ENCODE measurements around the gene SYNGR1.
A peak's percentile ranks its signal among the peaks of the same experiment; 100 is the strongest.

Gene SYNGR1

GRCh38 chr22:39341179-39341578 lies 8.6 kb upstream of the SYNGR1 start:
- DNase-seq, result no peak
- WGBS (ENCODE audit: extremely low coverage, insufficient coverage, insufficient read length), result no CpG with 5 or more reads among the region's 3 CpGs
- no peak overlapping the region for H4K91ac ChIP-seq (ENCODE audit: low read depth, low read length)

GRCh38 chr22:39343259-39344045 lies 6.3 kb upstream of the SYNGR1 start:
- H3K23ac ChIP-seq (ENCODE audit: low read length), result no peak overlapping the region
- no peak overlapping the region for H3K14ac ChIP-seq (ENCODE audit: low read length)
- H3K4me2 ChIP-seq (ENCODE audit: low read length), result no peak overlapping the region
- H3K79me1 ChIP-seq (ENCODE audit: low read length), result no peaks in the 10 kb centered on the region
- no peak overlapping the region for H3K27ac ChIP-seq (ENCODE audit: low read depth, low read length)
- no peak overlapping the region for H3K4me3 ChIP-seq (ENCODE audit: low read depth, low read length)
- H3K4me1 ChIP-seq (ENCODE audit: control insufficient read depth in 1 of 2, insufficient read depth in 2 of 2, low read length in 2 of 2), result no peaks in the 10 kb centered on the region
- H2BK5ac ChIP-seq (ENCODE audit: low read depth, low read length, poor library complexity), result no peak overlapping the region
- no peak overlapping the region for H2BK12ac ChIP-seq (ENCODE audit: low read length)
- H3K9me3 ChIP-seq (ENCODE audit: insufficient read depth, low read depth, low read length), result no peaks in the 10 kb centered on the region
- no peak overlapping the region for H3K4ac ChIP-seq (ENCODE audit: low read depth, low read length)
- H4K12ac ChIP-seq (ENCODE audit: low read depth, low read length), result no peak overlapping the region
- H4K8ac ChIP-seq (ENCODE audit: low read depth, low read length), result no peak overlapping the region
- no peak overlapping the region for H3K9ac ChIP-seq (ENCODE audit: low read length)
- no peak overlapping the region for H3K18ac ChIP-seq (ENCODE audit: low read length)
- H3K79me2 ChIP-seq (ENCODE audit: control insufficient read depth, insufficient read depth, low read length, poor library complexity), result no peaks in the 10 kb centered on the region
- H2AK5ac ChIP-seq (ENCODE audit: low read length), result no peak overlapping the region
- H2AFZ ChIP-seq (ENCODE audit: insufficient read depth, low read length, poor library complexity), result no peak overlapping the region
- H2BK120ac ChIP-seq (ENCODE audit: insufficient read depth, low read length, poor library complexity), result no peak overlapping the region
- no peaks in the 10 kb centered on the region for H3K27me3 ChIP-seq (ENCODE audit: insufficient read depth, low read length)
- WGBS (ENCODE audit: extremely low coverage, insufficient coverage, insufficient read length), result no CpG with 5 or more reads among the region's 15 CpGs
- peak; percentile 87 to 94 for DNase-seq
- H3K36me3 ChIP-seq (ENCODE audit: control insufficient read depth in 1 of 2, insufficient read depth in 2 of 2, low read length in 2 of 2), result no peaks in the 10 kb centered on the region
- H4K91ac ChIP-seq (ENCODE audit: low read depth, low read length), result no peak overlapping the region

More at GRCh38 chr22:39341179-39341578, 8.6 kb upstream of the SYNGR1 start:
- Histone ChIP-seq H3K9me3 (ENCODE audit: insufficient read depth, low read depth, low read length) (no peaks in the 10 kb centered on the region), H3K36me3 (ENCODE audit: control insufficient read depth in 1 of 2, insufficient read depth in 2 of 2, low read length in 2 of 2) (no peaks in the 10 kb centered on the region), H3K4me2 (ENCODE audit: low read length) (no peak overlapping the region), H4K8ac (ENCODE audit: low read depth, low read length) (no peak overlapping the region), H2BK120ac (ENCODE audit: insufficient read depth, low read length, poor library complexity) (no peak overlapping the region), H3K4ac (ENCODE audit: low read depth, low read length) (no peak overlapping the region), H3K79me1 (ENCODE audit: low read length) (no peaks in the 10 kb centered on the region), H3K23ac (ENCODE audit: low read length) (no peak overlapping the region), H2AK5ac (ENCODE audit: low read length) (no peak overlapping the region), H2BK5ac (ENCODE audit: low read depth, low read length, poor library complexity) (no peak overlapping the region), H3K4me3 (ENCODE audit: low read depth, low read length) (no peak overlapping the region), H3K14ac (ENCODE audit: low read length) (no peak overlapping the region), H3K18ac (ENCODE audit: low read length) (no peak overlapping the region), H2BK12ac (ENCODE audit: low read length) (no peak overlapping the region), H3K27me3 (ENCODE audit: insufficient read depth, low read length) (no peaks in the 10 kb centered on the region), H3K9ac (ENCODE audit: low read length) (no peak overlapping the region), H3K4me1 (ENCODE audit: control insufficient read depth in 1 of 2, insufficient read depth in 2 of 2, low read length in 2 of 2) (no peaks in the 10 kb centered on the region), H3K79me2 (ENCODE audit: control insufficient read depth, insufficient read depth, low read length, poor library complexity) (no peaks in the 10 kb centered on the region), H4K12ac (ENCODE audit: low read depth, low read length) (no peak overlapping the region), H2AFZ (ENCODE audit: insufficient read depth, low read length, poor library complexity) (no peak overlapping the region), H3K27ac (ENCODE audit: low read depth, low read length) (no peak overlapping the region)

GRCh38 chr22:39344046-39344390 lies 5.8 kb upstream of the SYNGR1 start:
- DNase-seq, result peak; percentile 60 to 80
- Histone ChIP-seq H2BK12ac (ENCODE audit: low read length) (no peak overlapping the region), H3K79me1 (ENCODE audit: low read length) (no peaks in the 10 kb centered on the region), H3K79me2 (ENCODE audit: control insufficient read depth, insufficient read depth, low read length, poor library complexity) (no peaks in the 10 kb centered on the region), H3K27me3 (ENCODE audit: insufficient read depth, low read length) (no peaks in the 10 kb centered on the region), H3K14ac (ENCODE audit: low read length) (no peak overlapping the region), H3K4me3 (ENCODE audit: low read depth, low read length) (no peak overlapping the region), H3K4me2 (ENCODE audit: low read length) (no peak overlapping the region), H2BK120ac (ENCODE audit: insufficient read depth, low read length, poor library complexity) (no peak overlapping the region), H3K27ac (ENCODE audit: low read depth, low read length) (no peak overlapping the region), H3K4ac (ENCODE audit: low read depth, low read length) (no peak overlapping the region), H3K36me3 (ENCODE audit: control insufficient read depth in 1 of 2, insufficient read depth in 2 of 2, low read length in 2 of 2) (no peaks in the 10 kb centered on the region), H3K4me1 (ENCODE audit: control insufficient read depth in 1 of 2, insufficient read depth in 2 of 2, low read length in 2 of 2) (peaks cover under 1 to 2% of the 10 kb centered on the region in 2 experiments), H3K9ac (ENCODE audit: low read length) (no peak overlapping the region), H2AK5ac (ENCODE audit: low read length) (no peak overlapping the region), H3K23ac (ENCODE audit: low read length) (no peak overlapping the region), H3K9me3 (ENCODE audit: insufficient read depth, low read depth, low read length) (no peaks in the 10 kb centered on the region), H2BK5ac (ENCODE audit: low read depth, low read length, poor library complexity) (no peak overlapping the region), H4K12ac (ENCODE audit: low read depth, low read length) (no peak overlapping the region), H4K8ac (ENCODE audit: low read depth, low read length) (no peak overlapping the region), H2AFZ (ENCODE audit: insufficient read depth, low read length, poor library complexity) (no peak overlapping the region), H4K91ac (ENCODE audit: low read depth, low read length) (no peak overlapping the region), H3K18ac (ENCODE audit: low read length) (no peak overlapping the region)
- no CpG with 5 or more reads among the region's 8 CpGs for WGBS (ENCODE audit: extremely low coverage, insufficient coverage, insufficient read length)

- Histone ChIP-seq H2AFZ (ENCODE audit: insufficient read depth, low read length, poor library complexity) (no peak overlapping the region), H3K4me1 (ENCODE audit: control insufficient read depth in 1 of 2, insufficient read depth in 2 of 2, low read length in 2 of 2) (peaks cover 4 to 7% of the 10 kb centered on the region in 2 experiments), H4K8ac (ENCODE audit: low read depth, low read length) (no peak overlapping the region), H3K79me2 (ENCODE audit: control insufficient read depth, insufficient read depth, low read length, poor library complexity) (peaks cover 5% of the 10 kb centered on the region), H2BK120ac (ENCODE audit: insufficient read depth, low read length, poor library complexity) (no peak overlapping the region), H4K91ac (ENCODE audit: low read depth, low read length) (no peak overlapping the region), H3K9ac (ENCODE audit: low read length) (no peak overlapping the region), H2AK5ac (ENCODE audit: low read length) (no peak overlapping the region), H3K9me3 (ENCODE audit: insufficient read depth, low read depth, low read length) (peaks cover 1% of the 10 kb centered on the region), H3K27me3 (ENCODE audit: insufficient read depth, low read length) (no peaks in the 10 kb centered on the region), H3K4me2 (ENCODE audit: low read length) (no peak overlapping the region), H4K12ac (ENCODE audit: low read depth, low read length) (no peak overlapping the region), H3K14ac (ENCODE audit: low read length) (no peak overlapping the region), H2BK12ac (ENCODE audit: low read length) (no peak overlapping the region), H3K18ac (ENCODE audit: low read length) (no peak overlapping the region), H2BK5ac (ENCODE audit: low read depth, low read length, poor library complexity) (no peak overlapping the region), H3K36me3 (ENCODE audit: control insufficient read depth in 1 of 2, insufficient read depth in 2 of 2, low read length in 2 of 2) (no peaks in the 10 kb centered on the region), H3K4ac (ENCODE audit: low read depth, low read length) (no peak overlapping the region), H3K79me1 (ENCODE audit: low read length) (peaks cover 8% of the 10 kb centered on the region), H3K4me3 (ENCODE audit: low read depth, low read length) (no peak overlapping the region), H3K27ac (ENCODE audit: low read depth, low read length) (no peak overlapping the region), H3K23ac (ENCODE audit: low read length) (no peak overlapping the region)
- no CpG with 5 or more reads among the region's 4 CpGs for WGBS (ENCODE audit: extremely low coverage, insufficient coverage, insufficient read length)
- peak in 1 of 2 donors; percentile 49 for DNase-seq
Observed at GRCh38 chr22:39345231-39345630, 4.6 kb upstream of the SYNGR1 start.

Data from trophoblast cell (in vitro differentiated cells and primary cell).